ENCODE measurements around the gene CCSER1.

CCSER1 gene

GRCh38 chr4:90449626-90450025, 322.4 kb downstream of the CCSER1 start:
- no peak overlapping the region for H2AFZ ChIP-seq (ENCODE audit: low read length)
- H3K36me3 ChIP-seq (ENCODE audit: insufficient read depth, low read length), result no peaks in the 10 kb centered on the region
- no peaks in the 10 kb centered on the region for H3K4me1 ChIP-seq (ENCODE audit: insufficient read depth, low read length, poor library complexity, severe bottlenecking)
- no peaks in the 10 kb centered on the region for H3K9me3 ChIP-seq (ENCODE audit: insufficient read depth, low read depth, low read length)
- H3K4me3 ChIP-seq (ENCODE audit: low read length, poor library complexity, severe bottlenecking), result no peak overlapping the region
- no peak overlapping the region for H3K4me2 ChIP-seq (ENCODE audit: low read depth, low read length, poor library complexity, severe bottlenecking)
- TF ChIP-seq CTCF (conservative IDR thresholded peaks at IDR 0.05; ENCODE audit: low read length), result no peak
- no peak for TF ChIP-seq EZH2phosphoT487 (IDR thresholded peaks at IDR 0.05; ENCODE audit: borderline replicate concordance)
- no peaks in the 10 kb centered on the region for H4K20me1 ChIP-seq (ENCODE audit: insufficient read depth, low read length, poor library complexity, severe bottlenecking)
- H3K79me2 ChIP-seq (ENCODE audit: insufficient read depth, low read length), result no peaks in the 10 kb centered on the region
- H3K9ac ChIP-seq (ENCODE audit: low read depth, low read length, poor library complexity, severe bottlenecking), result no peak overlapping the region
- no peaks in the 10 kb centered on the region for H3F3A ChIP-seq (ENCODE audit: low read depth)
- no peaks in the 10 kb centered on the region for H3K9me2 ChIP-seq (replicated peaks; ENCODE audit: low read depth, low read length)
- H3K27me3 ChIP-seq (ENCODE audit: insufficient read depth, low read length, poor library complexity, severe bottlenecking), result no peaks in the 10 kb centered on the region

- H3K9ac ChIP-seq (ENCODE audit: low read depth, low read length, poor library complexity, severe bottlenecking), result no peak overlapping the region
- no peaks in the 10 kb centered on the region for H3K9me2 ChIP-seq (replicated peaks; ENCODE audit: low read depth, low read length)
- H3F3A ChIP-seq (ENCODE audit: low read depth), result no peaks in the 10 kb centered on the region
- no peaks in the 10 kb centered on the region for H3K27me3 ChIP-seq (ENCODE audit: insufficient read depth, low read length, poor library complexity, severe bottlenecking)
- TF ChIP-seq EZH2phosphoT487 (IDR thresholded peaks at IDR 0.05; ENCODE audit: borderline replicate concordance), result no peak
- TF ChIP-seq CTCF (conservative IDR thresholded peaks at IDR 0.05; ENCODE audit: low read length), result no peak
- H3K4me2 ChIP-seq (ENCODE audit: low read depth, low read length, poor library complexity, severe bottlenecking), result no peak overlapping the region
- H2AFZ ChIP-seq (ENCODE audit: low read length), result no peak overlapping the region
- H3K36me3 ChIP-seq (ENCODE audit: insufficient read depth, low read length), result no peaks in the 10 kb centered on the region
- H4K20me1 ChIP-seq (ENCODE audit: insufficient read depth, low read length, poor library complexity, severe bottlenecking), result no peaks in the 10 kb centered on the region
- H3K4me3 ChIP-seq (ENCODE audit: low read length, poor library complexity, severe bottlenecking), result no peak overlapping the region
- H3K79me2 ChIP-seq (ENCODE audit: insufficient read depth, low read length), result no peaks in the 10 kb centered on the region
- H3K9me3 ChIP-seq (ENCODE audit: insufficient read depth, low read depth, low read length), result no peaks in the 10 kb centered on the region
- no peaks in the 10 kb centered on the region for H3K4me1 ChIP-seq (ENCODE audit: insufficient read depth, low read length, poor library complexity, severe bottlenecking)
These were observed 329.7 kb downstream of the CCSER1 start for GRCh38 chr4:90456891-90457290.

GRCh38 chr4:90457817-90458216, 330.6 kb downstream of the CCSER1 start:
- no peaks in the 10 kb centered on the region for H4K20me1 ChIP-seq (ENCODE audit: insufficient read depth, low read length, poor library complexity, severe bottlenecking)
- H2AFZ ChIP-seq (ENCODE audit: low read length), result no peak overlapping the region
- H3K36me3 ChIP-seq (ENCODE audit: insufficient read depth, low read length), result no peaks in the 10 kb centered on the region
- no peaks in the 10 kb centered on the region for H3K4me1 ChIP-seq (ENCODE audit: insufficient read depth, low read length, poor library complexity, severe bottlenecking)
- TF ChIP-seq CTCF (conservative IDR thresholded peaks at IDR 0.05; ENCODE audit: low read length), result no peak
- no peak for TF ChIP-seq EZH2phosphoT487 (IDR thresholded peaks at IDR 0.05; ENCODE audit: borderline replicate concordance)
- no peak overlapping the region for H3K4me3 ChIP-seq (ENCODE audit: low read length, poor library complexity, severe bottlenecking)
- H3K9ac ChIP-seq (ENCODE audit: low read depth, low read length, poor library complexity, severe bottlenecking), result no peak overlapping the region
- H3K9me2 ChIP-seq (replicated peaks; ENCODE audit: low read depth, low read length), result no peaks in the 10 kb centered on the region
- no peaks in the 10 kb centered on the region for H3K79me2 ChIP-seq (ENCODE audit: insufficient read depth, low read length)
- H3K27me3 ChIP-seq (ENCODE audit: insufficient read depth, low read length, poor library complexity, severe bottlenecking), result no peaks in the 10 kb centered on the region
- no peaks in the 10 kb centered on the region for H3F3A ChIP-seq (ENCODE audit: low read depth)
- H3K9me3 ChIP-seq (ENCODE audit: insufficient read depth, low read depth, low read length), result no peaks in the 10 kb centered on the region
- H3K4me2 ChIP-seq (ENCODE audit: low read depth, low read length, poor library complexity, severe bottlenecking), result no peak overlapping the region

Data from Loucy (cell line).